ENCODE measurements around the gene GRAMD4.

GRAMD4 gene

DNA sequence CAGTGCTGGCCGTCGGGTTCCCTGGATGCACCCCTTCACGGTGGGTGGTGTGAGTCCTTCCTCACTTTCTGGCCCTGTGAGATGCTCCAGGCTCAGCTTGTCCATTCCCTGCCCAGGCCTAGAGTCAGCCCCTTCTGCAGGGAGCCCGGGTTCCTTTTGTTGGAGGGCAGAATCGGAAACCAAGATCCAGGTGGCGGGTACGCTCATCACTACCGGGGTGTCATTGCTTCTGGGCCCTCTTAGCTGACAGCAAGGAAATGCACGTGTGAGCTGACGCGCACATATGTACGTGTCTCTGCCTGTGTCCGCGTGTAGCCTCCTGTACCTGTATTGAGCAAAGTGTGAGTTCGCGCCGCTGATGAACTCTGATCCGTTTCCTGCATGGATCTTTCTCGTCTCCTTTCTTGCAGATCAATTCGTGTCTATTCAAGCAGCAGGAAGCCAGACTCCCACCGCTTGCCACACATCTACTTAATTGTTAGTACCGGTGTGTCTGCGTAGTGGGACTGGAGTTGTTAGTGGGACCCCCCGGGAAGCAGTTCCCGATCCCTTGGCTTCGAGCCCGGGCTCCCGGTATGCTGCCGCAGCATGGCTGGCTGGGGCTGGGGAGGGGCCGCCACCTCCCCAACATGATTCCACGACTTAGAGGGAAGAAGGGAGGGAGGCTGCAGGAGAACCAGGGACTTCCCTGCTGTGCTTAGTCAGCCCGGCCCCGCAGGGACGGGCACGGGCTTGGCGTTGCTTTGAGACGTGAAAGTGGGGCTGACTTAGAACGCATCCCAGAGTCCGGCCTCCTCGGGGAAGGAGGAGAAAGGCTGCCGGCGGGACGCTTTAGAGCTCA is 35.9 kb upstream of the GRAMD4 start:
- H3K27ac ChIP-seq, result no peak overlapping the region
- CTCF ChIA-PET, result no interaction called here
- DNase-seq (ENCODE audit: low spot score), result no peak
- TF ChIP-seq, protein P1, sequence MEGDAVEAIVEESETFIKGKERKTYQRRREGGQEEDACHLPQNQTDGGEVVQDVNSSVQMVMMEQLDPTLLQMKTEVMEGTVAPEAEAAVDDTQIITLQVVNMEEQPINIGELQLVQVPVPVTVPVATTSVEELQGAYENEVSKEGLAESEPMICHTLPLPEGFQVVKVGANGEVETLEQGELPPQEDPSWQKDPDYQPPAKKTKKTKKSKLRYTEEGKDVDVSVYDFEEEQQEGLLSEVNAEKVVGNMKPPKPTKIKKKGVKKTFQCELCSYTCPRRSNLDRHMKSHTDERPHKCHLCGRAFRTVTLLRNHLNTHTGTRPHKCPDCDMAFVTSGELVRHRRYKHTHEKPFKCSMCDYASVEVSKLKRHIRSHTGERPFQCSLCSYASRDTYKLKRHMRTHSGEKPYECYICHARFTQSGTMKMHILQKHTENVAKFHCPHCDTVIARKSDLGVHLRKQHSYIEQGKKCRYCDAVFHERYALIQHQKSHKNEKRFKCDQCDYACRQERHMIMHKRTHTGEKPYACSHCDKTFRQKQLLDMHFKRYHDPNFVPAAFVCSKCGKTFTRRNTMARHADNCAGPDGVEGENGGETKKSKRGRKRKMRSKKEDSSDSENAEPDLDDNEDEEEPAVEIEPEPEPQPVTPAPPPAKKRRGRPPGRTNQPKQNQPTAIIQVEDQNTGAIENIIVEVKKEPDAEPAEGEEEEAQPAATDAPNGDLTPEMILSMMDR (conservative IDR thresholded peaks at IDR 0.05; ENCODE audit: low read depth), result no peak
- POLR2A ChIA-PET (ENCODE audit: low non-redundant PET), result no interaction called here

DNA sequence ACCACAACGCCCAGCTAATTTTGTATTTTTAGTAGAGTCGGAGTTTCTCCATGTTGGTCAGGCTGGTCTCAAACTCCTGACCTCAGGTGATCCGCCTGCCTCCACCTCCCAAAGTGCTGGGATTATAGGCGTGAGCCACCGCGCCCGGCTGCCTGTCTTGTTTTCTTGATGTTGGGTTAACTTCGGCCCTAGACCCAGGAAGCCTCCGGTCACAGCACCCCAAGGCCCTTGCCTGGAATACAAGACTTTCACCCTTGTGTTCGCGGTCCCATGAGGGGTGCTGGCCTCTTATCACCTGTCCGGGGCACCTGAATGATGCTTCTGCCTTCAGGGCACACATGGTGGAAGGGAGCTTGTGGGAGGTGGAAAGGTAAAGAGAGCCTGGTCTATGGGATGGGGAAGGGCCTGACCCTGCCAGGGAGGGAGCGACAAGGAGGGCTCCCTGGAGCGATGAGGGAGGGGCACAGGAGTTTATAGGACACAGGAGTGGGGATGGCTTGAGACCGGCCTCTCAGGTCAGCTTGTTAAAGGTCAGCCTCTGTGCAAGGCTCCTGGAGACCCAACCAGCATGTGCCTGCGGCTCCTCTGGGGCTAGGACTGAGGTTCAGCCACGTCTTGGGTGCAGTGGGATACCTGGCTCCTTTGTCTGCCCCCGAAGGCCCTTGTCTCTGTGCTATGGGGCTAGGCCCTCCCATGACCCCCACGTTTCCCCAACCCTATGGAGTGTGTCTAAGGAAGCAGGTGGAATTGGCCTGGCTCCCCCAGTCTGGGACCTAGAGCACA is 34.7 kb upstream of the GRAMD4 start:
- ChIA-PET POLR2A (ENCODE audit: low non-redundant PET) (no interaction called here), CTCF (no interaction called here)
- TF ChIP-seq, protein P1 (conservative IDR thresholded peaks at IDR 0.05; ENCODE audit: low read depth), result no peak
- DNase-seq (ENCODE audit: low spot score), result no peak
- no peak overlapping the region for H3K27ac ChIP-seq

DNA sequence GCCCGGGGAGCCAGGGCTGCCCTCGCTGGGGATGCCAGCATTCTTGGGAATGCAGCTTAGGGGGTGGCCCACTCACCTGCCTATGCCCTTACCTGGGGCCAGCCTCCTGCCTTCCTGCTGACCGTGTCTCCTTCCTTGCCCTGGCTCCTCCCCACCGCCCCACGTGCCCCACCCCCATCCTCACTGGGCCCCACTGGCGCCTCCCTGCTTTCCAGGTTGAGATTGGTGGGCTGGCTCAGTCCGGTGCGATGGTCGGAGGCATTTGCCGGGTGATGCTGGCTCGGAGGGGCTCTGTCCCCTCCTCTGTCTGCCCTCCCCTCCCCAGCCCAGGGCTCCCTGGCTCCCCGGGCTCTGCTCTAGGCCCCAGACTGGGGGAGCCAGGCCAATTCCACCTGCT is 34.1 kb upstream of the GRAMD4 start:
- H3K27ac ChIP-seq, result no peak overlapping the region
- TF ChIP-seq, protein P1 (conservative IDR thresholded peaks at IDR 0.05; ENCODE audit: low read depth), result no peak
- ChIA-PET CTCF (no interaction called here), POLR2A (ENCODE audit: low non-redundant PET) (no interaction called here)
- DNase-seq (ENCODE audit: low spot score), result no peak

DNA sequence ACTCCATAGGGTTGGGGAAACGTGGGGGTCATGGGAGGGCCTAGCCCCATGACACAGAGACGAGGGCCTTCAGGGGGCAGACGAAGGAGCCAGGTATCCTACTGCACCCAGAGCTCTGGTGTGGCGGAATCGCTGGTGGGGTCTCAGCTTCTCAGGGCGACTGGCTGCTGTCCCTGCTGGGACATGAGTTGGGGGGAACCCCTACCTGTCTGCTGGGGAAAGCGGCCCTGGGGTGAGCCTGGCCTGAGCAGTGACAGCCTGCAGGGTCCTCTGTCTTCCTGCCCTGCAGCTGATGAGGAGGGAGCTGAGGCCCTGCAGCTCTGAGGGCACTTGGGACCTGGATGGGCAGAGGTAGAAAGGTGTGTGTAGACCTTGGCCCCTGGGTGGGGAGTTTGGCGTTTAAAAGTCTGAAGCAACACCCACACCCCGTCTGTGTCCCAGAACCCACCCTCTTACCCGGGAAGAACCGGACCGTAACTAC is 33.6 kb upstream of the GRAMD4 start:
- CTCF ChIA-PET, result no interaction called here
- 0 out of 2 replicates have a peak overlapping the region, but pooled peaks have one; percentile 7 for H3K27ac ChIP-seq
- TF ChIP-seq, protein P1 (conservative IDR thresholded peaks at IDR 0.05; ENCODE audit: low read depth), result no peak
- no peak for DNase-seq (ENCODE audit: low spot score)
- POLR2A ChIA-PET (ENCODE audit: low non-redundant PET), result no interaction called here

DNA sequence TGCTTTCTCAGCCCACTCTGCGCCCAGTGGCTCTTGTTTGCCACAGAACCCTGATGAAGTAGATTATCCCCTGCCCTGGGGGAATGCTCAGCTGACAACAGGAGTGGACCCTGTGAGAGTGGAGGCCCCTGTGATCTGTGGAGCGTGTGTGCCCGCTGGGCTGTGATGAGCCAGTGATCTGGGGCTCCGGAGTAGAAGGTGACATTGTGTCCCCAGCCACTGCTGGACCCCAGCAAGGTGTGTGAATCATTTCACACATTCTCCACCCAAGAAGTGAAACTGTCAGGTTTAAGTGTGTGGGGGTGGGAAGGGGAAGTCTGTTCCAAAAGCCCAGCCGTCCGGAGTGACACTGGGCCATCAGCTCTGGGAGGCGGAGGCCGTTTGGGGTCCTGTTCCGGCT is 33.1 kb upstream of the GRAMD4 start:
- ChIA-PET POLR2A (ENCODE audit: low non-redundant PET) (no interaction called here), CTCF (no interaction called here)
- no peak for DNase-seq (ENCODE audit: low spot score)
- 0 out of 2 replicates have a peak overlapping the region, but pooled peaks have one; percentile 7 for H3K27ac ChIP-seq
- TF ChIP-seq, protein P1 (conservative IDR thresholded peaks at IDR 0.05; ENCODE audit: low read depth), result no peak

DNA sequence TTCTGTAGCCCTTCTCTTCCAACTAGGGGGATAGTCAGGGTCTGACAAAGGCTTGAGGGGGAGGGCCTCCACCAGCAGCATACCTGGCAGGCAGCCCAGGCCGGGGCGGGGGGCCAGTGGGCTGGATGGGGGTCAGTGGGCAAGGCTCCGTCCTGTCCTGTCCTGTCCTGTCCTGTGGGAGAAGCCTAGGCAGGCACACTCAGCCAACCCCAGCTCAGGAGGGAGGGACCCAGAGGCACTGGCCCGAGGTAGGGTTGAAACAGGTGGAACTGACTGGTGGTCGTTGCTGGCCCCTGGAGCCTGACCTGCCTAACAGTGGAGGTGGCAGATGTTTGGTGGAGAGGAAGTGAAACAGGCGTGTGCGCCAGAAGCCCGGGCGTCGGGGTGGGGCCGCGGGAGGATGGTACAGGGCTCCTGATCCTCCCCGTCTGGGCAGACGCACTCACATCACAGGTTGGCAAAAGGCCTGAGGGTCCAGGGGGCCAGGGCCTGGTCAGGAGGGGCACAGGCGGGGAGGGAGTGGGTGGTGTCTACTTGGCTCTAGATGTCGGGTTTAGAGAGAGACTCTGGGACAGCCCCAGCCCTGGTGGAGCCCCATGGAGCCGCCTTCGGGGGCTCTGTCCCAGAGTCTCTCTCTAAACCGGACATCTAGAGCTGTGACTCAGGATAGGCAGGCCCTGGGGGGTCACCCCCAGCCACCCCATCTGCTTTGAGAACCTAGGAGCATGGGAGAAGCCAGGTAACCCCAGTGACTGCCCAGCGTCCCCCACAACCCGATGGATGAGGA is 32.5 kb upstream of the GRAMD4 start:
- ChIA-PET CTCF (no interaction called here), POLR2A (ENCODE audit: low non-redundant PET) (no interaction called here)
- TF ChIP-seq, protein P1 (conservative IDR thresholded peaks at IDR 0.05; ENCODE audit: low read depth), result no peak
- H3K27ac ChIP-seq, result no peak overlapping the region
- DNase-seq (ENCODE audit: low spot score), result no peak

Measured in RWPE1 (cell line).